PFSK-1 (cell line): Measurements from ENCODE around the gene TASP1.

Experiments
- SIN3A ChIP-seq: IDR thresholded peaks from 2 replicates; pipeline ENCODE4 v1.6.1; 2012; ENCODE audit warnings: mild to moderate bottlenecking, low read length, moderate library complexity, borderline replicate concordance; ENCODE audit not compliant: insufficient read depth
- TAF1 ChIP-seq: IDR thresholded peaks from 2 replicates; pipeline ENCODE4 v1.6.1; 2012; ENCODE audit warnings: low read length, control low read depth, borderline replicate concordance; ENCODE audit not compliant: insufficient read depth

DNA sequence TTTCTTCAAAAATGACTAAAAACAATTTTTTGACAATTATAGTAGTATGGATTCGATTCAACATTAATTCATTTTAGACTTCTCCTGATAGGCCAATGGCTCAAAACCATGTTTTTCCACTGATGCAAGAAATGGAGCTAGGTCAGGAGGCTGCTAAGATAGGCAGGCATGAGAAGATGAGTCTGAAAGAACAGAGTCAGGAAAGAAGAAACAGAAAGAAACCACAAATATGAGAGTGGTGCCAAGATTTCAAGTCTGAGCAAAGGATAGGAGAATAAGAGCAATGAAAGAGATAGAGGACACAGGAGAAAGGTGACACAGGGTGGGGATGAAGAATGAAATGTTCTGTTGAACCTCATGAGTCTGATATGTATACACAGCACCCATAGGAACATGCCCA, 112.2 kb downstream of the TASP1 start:
- TF ChIP-seq TAF1 = no peak
- no peak for TF ChIP-seq SIN3A
